ENCODE data around the gene A2M.

Gene A2M

DNA sequence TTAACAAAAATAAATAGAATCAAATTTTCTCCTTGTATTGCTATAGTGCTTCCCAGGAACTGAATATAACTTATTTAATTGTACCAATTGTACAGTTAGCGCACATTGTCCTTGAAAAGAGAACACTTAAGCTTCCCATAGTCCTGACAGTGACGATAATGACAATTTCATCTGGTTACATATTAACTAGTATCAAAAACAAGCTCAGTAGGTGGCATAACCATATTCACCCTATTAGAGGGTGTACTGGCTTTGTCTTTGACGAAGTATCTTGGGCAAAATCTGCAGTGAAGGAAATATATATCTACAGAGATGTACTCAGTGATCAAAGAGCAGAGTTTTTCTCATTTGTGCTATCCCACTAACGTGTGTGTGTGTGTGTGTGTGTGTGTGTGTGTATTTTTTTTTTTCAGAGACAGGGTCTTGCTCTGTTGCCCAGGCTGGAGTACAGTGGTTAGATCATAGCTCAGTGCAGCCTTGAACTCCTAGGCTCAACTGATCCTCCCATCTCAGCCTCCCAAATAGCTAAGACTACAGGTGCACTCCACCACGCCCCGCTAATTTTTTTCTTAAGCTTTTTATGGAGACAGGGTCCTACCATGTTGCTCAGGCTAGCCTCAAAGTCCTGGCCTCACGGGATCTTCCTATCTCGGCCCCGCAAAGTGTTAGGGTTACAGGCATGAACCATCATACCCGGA lies 4.9 kb upstream of the A2M start:
- FAIRE-seq, result no peak

DNA sequence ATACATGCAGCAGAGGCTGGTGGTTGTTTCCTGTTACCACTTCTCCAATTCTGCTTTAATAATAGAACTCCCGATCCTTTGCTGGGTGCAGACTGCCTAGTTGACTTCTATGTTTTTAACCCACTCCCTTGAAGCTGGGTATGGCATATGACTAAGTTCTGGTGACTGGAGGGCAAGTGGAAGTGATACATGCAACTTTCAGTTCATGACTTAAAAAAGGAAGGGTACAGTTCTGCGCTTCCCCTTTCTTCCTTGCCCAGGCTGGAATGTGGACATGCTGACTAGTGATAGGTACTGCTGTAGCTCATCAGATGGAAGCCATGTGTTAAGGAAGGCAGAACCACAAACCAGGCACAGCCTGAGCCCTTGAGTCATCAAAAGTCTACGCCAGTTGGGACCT lies 2.4 kb upstream of the A2M start:
- FAIRE-seq, result no peak

DNA sequence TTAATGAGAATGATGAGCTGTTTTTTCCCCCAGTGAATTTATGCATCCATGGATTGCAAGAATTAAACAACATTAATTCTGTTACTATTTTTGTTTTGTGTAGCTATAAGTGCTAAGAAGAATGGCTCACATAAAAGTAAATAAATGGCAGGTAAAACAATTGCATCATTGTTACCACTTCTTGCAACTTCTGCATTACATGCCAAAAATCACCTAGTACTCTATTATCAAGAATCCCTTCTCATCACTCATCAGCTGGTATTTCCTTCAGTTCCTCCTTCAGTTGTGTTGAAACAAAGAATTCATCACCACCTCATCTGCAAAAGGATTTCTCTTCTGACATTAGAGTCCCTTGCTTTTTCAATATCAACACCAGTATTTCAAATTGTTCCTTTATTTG lies 773 bp downstream of the A2M start:
- no peak for FAIRE-seq

DNA sequence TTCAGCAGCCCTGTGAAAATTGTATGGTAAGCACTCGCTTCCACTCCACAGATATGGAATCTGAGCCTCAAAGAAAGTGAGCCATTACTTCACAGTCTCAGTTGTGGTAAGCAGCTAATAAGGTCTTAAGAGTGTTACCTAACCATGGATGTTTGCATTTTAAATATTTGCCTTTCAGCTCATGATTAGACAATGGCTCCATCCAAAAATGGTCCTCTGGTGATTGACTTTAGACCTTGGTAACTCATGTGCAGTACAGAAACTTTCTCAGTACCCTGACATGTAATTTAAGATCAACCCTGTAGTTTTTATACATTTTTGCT lies 1.8 kb downstream of the A2M start:
- FAIRE-seq, result no peak

DNA sequence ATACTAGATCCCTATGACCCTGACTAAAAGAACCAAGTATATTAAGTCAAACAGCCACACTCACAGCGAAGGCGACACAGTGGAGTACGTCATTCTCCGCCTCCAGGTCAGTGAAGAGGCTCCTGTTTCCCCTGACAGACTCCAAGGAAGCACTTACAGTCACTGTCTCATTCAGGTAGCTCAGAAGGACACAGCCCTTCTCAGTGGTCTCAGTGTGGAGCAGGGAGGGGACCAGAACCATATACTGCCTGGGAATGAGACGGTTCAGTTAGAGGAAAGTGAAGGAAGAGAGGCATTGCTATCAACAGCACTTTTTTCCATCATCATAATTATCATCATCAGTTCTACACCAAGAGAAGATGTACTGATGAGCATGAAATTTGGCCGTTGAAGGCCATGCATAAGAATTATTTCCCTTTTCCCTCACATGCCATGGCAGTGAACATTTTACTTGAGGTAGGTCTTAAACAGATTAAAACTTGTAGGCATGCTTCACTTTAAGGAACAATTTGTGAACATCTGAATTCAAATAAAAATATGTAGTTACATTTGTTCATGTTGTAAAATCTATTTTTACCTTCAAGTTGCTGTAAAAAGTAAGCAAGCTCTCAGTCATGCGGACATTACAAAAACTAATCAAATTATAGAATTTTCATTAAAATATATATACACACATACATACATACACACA lies 2.3 kb downstream of the A2M start:
- FAIRE-seq, result no peak

DNA sequence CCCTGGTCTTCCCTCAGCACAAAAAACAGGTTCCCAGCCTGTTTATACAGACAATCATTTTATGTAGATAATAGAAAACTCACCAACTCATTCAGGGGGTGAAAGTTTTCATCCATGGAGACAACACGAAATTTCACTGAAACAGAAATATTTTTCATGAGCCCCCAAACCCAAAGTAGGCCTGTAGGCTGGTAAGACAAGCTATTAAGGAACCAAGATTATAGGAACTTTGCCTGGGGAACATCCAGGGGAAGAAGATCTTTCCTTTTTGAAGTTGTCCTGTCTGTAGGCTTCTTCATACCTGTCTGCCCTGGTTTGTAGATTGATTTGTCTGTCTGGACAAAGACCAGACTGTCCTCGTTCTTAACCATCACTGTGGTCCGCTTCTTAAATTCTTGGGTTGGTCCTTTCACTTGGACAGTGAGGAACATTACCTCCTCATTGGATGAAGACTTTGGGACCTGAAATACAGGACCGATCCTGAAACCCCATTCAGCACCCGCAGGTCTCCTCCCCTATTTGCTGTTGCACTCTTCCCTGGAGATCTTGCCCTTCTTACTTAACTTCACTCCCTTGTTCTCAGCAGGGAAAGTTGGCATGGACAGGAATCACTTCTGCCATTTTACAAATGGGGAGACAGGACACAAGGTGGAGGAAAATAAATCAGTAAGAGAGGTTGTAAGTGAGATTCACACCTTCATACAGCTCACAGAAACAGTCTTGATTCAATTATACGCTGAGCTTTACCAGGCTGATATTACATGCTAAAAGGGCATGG lies 3.5 kb downstream of the A2M start:
- FAIRE-seq, result no peak

DNA sequence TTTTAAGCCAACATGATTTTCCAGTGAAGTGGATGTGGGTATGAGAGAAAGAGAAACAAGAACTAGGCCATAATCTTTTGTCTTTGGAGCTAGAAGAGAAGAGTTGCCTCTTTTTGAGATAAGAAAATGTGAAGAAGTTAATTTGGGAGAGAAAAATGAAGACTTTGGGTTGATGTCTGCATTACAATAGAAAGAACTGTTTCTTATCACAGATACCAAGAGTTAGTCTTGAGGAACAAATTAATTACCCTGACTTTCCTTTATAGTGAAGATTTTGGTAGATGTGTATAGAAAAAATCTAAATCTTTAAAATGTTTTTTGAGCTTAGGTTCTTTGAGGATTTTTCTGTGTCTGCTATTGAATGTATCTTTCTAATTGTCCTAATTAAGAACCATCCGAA lies 4.2 kb downstream of the A2M start:
- FAIRE-seq, result no peak

DNA sequence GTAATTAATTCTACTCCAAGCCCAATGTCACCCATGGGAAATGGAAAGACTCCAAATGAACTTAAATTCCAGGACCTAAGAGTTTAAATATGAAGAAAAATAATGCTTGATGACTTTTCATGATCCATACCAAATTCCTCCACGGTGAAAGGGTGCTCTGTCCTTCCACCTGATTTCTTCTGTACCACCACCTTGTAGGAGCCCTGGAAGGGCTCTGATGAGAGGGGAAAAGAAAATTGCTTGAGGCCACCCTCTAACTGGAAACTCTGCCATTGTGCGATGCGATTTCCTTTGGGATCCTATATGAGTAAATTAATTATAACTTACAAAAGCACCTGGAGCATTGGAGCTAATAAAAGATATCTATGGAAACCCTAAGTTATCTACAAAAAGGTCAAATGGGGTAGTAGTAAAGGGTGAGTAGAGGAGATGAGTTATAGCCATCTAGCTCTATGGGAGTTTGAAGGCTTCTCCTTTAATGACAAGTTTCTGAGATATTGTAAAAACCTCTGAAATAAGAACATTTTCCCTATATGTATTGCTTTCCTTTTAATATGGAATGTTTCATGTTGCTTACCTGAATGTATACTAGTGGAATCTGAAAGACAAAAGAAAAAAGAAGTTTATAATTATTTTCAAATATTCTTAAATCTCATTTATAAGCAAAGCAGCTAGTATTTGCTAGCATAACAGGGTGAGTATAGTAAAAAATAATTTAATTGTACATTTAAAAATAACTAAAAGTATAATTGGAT lies 5.8 kb downstream of the A2M start:
- no peak for FAIRE-seq

DNA sequence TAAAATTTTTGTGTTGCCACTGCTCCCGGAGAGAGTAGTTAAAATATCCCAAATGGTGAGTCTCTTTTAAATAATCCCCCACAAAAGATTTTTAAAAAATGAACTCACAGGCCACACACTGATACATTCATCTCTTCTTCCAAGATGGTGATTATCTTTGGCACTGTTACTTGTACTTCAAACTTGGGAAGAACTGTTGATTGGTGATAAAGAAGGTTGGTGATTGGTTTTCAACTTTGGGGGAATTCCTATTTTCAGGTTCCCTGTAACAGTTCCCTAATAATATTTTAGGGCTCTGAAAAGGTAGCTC lies 6.6 kb downstream of the A2M start:
- no peak for FAIRE-seq

DNA sequence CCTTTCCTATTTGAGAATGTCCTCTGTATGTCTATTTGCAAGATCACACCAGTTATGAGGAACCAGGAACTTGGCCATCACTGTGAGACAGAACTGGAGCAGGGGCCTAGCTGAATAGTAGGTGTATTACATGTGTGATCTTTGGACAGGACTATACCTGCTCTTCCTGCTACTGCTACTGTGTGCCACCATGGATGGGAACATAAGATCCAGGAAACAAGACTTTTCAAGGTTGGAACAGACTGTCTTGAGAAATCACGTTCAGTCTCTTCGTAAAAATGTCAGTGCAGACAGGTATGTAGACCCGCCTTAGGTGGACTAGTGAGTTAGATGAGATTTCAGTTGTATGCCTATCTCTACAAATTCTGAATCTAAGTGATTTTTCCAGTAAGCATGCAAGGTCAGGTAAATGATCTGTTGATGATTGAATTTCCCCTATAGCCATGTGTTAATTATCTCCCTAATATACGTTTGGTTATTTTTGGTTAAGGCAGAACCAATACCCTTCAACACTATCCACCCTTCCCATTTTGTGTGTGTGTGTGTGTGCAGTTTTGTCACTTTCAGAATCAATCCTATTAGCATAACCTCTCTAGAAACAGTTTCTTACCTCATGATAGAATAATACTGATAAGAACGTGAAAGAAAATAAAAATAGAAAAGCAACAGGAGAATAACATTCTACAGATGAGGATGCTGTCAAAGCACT lies 7.1 kb downstream of the A2M start:
- no peak for FAIRE-seq

DNA sequence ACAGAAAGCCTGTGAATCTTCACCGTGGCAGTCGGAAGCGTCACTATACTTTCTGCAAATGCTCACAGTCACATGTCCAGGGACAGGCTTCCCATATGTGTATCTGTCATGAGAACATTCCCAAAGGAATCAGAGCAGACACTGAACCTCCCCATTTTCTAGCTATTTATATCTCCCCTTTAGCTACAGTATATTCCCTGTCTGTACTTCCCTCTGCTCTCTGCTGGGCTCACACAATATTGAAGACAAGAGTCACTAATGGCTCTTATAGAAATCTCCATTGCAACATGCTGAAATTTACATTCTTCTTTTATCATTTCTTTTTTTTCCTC lies 8.2 kb downstream of the A2M start:
- no peak for FAIRE-seq

DNA sequence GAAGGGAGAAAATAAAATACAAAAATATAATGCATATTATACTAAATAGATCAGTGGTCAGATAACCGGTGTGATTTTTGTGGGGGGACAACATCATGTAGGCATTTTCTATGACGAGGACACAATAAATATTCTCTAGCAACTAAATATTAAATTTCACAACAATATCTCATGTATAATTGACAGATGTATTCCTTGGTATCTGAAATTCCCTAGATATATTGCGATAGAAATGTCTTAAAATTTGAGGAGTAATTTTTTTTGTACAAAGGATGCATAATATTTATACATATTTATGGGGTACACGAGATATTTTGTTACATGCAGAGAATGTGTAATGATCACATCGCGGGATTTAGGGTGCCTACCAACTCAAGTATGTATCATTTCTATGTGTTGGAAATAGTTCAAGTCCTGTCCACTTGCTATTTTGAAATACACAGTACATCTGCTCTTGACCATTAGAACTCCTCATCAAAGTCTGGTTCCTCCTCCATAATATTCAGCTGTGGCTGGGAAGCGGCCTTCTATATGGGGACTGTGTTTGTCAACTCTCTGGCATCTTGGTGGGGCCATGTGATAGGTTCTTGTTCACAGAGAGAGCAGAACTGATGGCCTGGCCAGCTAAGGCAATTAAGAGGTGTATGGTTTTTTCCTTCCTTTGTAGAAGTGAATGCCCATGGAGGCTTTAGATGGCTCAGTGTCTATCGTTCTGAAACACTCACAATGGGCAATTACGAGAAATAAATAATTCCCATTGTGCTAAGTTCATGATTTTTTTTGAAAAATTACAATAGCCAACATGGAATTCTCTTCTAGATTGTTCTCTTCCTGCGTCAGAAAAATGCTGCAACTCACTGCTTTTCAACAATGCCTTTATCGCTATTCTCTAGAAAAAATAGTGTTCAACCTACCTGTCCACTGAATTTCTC lies 8.8 kb downstream of the A2M start:
- FAIRE-seq, result no peak

DNA sequence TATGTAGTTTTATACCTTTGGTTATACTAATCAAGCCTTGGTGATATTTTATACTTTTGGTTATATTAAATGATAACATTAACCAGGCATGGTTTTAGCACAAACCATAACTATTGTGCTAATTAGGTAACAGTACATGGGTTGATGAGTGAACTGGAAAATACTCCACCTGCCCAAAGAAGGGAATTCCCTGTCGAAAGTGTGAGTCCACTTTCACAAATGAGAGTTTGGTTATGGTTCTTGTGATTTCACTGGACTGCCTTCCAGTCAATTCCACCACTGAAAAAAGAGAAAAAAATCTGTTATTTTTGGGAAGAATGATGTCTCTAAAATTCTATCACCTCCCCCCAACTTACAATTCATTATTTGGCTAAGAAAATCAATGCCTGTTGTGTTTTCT lies 9.7 kb downstream of the A2M start:
- FAIRE-seq, result no peak

DNA sequence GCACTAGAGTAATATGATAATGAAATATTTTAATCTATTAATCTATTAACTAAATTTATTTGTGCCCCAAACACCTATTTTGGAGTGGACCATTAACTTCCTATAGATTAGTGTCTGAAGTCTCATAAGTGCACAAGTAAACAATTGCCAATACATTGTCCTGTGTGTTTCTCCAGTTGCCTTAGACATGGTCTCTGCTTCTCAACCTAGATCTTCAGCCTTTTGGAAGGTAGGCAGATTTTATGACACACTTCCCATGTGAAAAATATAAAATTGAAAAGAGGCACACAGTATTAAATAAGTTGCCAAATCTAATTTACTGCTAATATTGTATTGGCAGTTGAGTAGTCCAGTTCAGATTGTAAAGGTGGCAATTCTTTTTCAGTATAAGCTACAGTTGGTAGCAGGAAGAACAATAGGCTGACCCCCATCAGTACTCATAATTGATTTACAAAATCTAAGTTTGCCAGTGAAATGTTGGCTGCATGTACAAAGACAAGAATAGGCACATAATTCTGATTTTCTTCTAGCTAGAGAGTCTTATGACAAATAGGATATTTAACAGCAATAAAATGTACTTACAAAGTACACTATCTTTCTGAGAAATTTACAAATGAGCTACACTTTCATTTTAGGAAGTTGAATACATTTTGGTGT lies 10.8 kb downstream of the A2M start:
- no peak for FAIRE-seq

DNA sequence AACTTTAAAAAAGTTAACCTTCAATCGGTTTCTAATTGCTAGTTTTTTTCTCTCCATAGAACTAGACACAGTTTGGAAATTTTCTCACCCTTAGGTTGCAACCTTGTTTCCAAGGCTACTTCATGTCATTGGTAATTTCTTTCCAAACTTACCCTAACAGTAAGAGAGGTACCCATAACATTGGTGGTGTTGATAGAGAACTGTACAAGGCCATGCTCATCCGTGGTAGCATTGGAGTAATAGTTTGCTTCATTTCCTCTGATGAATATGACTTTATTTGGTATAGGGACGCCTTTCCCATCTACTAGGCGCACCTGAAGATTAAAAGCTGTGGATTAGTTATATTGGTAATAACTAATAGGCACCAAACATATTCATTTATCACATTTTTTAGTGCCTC lies 11.6 kb downstream of the A2M start:
- no peak for FAIRE-seq

DNA sequence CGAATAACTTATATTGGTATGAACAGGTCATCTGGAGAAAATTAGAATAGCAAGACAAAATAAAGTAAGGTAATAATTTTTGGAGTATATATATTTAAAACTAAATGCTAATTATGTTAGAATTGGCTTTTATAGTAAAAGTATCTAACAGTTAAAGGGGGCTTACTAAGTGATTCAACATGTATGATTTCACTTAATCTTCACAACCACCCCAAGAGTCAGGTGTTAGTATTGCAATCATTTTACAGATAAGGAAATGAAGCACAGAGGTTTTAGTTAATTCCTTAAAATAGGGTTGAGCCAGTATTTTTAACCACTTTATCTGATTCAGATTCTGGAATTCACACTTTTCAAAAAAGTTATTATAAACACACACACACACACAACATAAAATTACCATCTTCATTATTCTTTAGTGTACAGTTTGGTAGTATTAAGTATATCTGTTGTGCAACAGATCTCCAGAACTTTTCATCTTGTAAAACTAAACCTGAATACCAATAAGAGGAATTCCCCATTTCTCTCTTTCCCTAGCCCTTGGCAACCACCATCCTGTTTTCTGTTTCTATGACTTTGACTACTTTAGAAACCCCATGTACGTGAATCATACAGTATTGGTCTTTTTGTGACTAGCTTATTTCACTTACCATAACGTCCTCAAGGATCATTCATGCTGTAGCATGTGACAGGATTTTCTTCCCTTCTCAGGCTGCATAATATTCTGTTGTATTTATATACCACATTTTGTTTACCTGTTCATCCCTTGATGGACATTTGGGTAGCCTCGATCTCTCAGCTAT lies 12.5 kb downstream of the A2M start:
- no peak for FAIRE-seq

DNA sequence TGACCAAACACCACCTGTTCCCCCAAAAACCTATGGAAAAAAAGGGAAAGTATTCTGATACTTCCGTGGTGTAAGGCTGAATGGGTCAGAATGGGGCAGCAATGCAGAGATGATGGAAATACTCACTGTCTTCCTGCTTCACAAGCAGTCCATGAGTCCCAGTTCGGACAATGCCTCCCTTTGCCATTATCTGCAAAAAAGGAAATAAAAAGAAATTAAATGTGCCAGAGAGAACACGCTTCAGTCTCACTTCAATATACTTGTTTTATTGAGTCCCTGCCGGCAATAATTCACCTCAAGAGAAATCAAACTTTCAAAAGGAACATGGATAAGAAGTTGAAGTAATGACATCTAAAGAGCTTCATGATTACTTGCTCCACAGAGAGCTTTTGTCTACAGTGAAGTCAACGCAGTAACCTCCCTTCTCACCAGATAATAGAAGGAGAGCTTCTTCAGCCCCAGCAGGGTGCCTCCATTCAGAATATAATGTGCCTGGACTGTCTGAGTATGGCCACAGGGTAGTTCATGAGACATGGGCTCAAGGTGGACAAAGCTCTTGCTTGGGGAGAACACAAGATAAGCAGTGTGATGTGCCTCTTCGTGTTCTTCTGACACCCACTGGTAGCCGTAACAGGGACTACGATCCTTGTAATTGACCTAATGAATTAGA lies 14.6 kb downstream of the A2M start:
- no peak for FAIRE-seq

DNA sequence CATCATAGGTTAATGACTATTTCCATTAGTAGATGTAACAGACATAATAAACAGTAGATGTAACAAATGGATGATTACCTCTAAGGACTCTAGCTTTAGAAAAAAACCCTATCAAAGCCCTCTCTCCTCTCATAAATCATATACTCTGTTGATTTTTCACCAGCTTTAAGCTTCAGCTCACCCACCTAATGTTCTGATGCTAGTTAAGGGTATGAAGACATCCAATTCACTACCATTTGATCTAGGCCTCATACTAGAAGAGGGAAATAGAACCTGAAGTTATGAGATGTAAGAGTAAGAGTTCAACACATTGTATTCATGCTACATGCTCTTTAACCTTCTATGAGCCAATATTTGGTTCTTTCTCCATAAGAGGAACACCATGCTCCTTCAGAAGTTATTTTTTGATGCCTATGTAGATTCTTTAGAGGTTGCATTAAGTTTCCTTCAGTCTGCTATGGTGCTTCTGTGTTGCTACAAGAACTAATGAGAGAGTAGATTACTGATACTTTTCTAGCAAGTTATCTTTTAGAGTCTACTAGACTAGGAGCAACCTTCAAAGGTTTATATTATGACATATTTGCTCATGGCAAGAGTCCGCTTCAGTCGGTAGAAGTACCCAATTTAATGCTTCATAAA lies 16.0 kb downstream of the A2M start:
- no peak for FAIRE-seq

DNA sequence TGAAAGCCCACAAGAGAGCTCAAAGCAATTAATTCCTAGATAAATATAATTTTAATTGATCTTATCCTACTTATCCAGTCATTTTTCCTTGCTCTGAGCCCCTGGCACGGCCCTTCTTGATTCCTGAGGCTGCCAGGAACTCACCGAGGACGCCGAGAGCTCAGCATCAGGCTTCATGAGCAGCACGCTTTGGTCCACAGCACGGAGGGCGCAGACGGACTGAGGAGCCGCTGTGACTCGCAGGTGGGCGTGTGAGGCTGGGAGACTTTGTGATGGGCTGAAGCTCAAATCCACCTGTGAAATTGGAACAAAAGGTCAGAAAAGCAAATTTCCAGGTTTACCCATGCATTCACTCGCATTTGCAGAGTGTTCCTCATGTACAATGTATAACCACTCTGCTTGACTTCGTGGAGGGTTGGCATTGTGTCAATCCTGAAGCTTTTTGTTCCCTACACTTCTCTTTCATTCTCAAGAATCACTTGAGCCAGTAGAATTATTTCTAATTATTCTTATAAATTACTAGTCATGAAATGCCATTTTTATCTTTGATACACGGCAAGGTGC lies 17.2 kb downstream of the A2M start:
- FAIRE-seq, result no peak
